Stomach (tissue), 19 donors: ENCODE data around the gene IFNL3. TPM values are rescaled to one million over a fixed set of nuclear protein-coding genes. Genes with fewer than 3 reads are reported as not detected.
"Not testable (repeated sequence)": the region's sequence is repeated elsewhere in the genome, so short reads cannot be mapped to it uniquely, and the experiment has no call there.

ENCODE experiments used
- DNase-seq, 2 donors: peaks; one replicate each; pipeline versions ENCODE4 v3.0.0 to v3.0.0-alpha.2; 2013 to 2019
- H3K27ac ChIP-seq, 5 donors: fragments of 200-600 bp in 4 of 5; sonication (generic) in 4 of 5; one replicate each; pipeline ENCODE4 v1.5.1; 2013 to 2019; ENCODE audit warnings: mild to moderate bottlenecking in 1 of 5, moderate library complexity in 1 of 5
- H3K27me3 ChIP-seq, 3 donors: fragments of 200-600 bp; sonication (generic); one replicate each; pipeline ENCODE4 v1.5.1; 2017 to 2019; ENCODE audit warnings: mixed run types in 1 of 3
- H3K36me3 ChIP-seq, 4 donors: fragments of 200-600 bp; sonication (generic); 1 replicate in 3 of 4; 2 replicates in 1 of 4; pipeline ENCODE4 v1.5.1; 2016 to 2019
- H3K4me1 ChIP-seq, 4 donors: fragments of 200-600 bp; sonication (generic); one replicate each; pipeline ENCODE4 v1.5.1; 2016 to 2019
- H3K4me3 ChIP-seq, 4 donors: fragments of 200-600 bp; sonication (generic) in 3 of 4; one replicate each; pipeline ENCODE4 v1.5.1; 2016 to 2019; ENCODE audit warnings: mild to moderate bottlenecking in 1 of 4
- H3K9me3 ChIP-seq, 4 donors: fragments of 200-600 bp; sonication (generic); one replicate each; pipeline ENCODE4 v1.5.1; 2016 to 2019
- EP300 ChIP-seq: sonication (generic); formaldehyde crosslinking; IDR thresholded peaks from one replicate; pipeline ENCODE4 v1.6.1; 2017; ENCODE audit warnings: antibody characterized with exemption
- POLR2A ChIP-seq, 4 donors: fragments of 450-650 bp; IDR thresholded peaks; one replicate each; pipeline ENCODE4 v1.6.1; 2016; ENCODE audit warnings: antibody characterized with exemption in 4 of 4, control low read depth in 2 of 4, mild to moderate bottlenecking in 1 of 4, moderate library complexity in 1 of 4
- POLR2AphosphoS5 ChIP-seq, 3 donors: sonication (generic); formaldehyde crosslinking; IDR thresholded peaks; one replicate each; pipeline ENCODE4 v1.6.1; 2016; ENCODE audit warnings: antibody characterized with exemption in 3 of 3
- WGBS, 5 donors: extraction: QIAGEN DNeasy Blood & Tissue Kit in 3 of 5; methylation state at CpG; one replicate each; pipeline versions ENCODE4 v1.1.5 to v1.1.7; 2013 to 2018; 5-methylcytosine and 5-hydroxymethylcytosine counted together
- intact Hi-C: fragments of 100-400 bp; cut with DNase I; formaldehyde crosslinking; loops from one replicate; pipeline ENCODE4 v1.15.1; 2023; ENCODE audit warnings: low total_unique reads
- long read RNA-seq, 10 donors: transcript quantifications; one replicate each; lab custom pipeline, GENCODE V29; 2026
- polyA plus RNA-seq, 3 donors: library from polyadenylated mRNA; stranded (reverse); fragments of 200-250 nt; gene quantifications; one replicate each; pipeline ENCODE4 v1.2.3, GENCODE V29; 2013
- total RNA-seq, 5 donors: library from RNA; depleted of rRNA; stranded (reverse); fragments of >200 nt; gene quantifications; one replicate each; pipeline versions ENCODE4 v1.1.0 to v1.2.3, GENCODE V29; 2014 to 2016
- TF ChIP-seq, protein P1 (sequence below), 7 experiments: fragments of 450-650 bp in 4 of 7; fragments of 200-600 bp in 3 of 7; sonication (generic) in 3 of 7; IDR thresholded peaks; one replicate each; pipeline ENCODE4 v1.5.1; 2016 to 2019; ENCODE audit warnings: antibody characterized with exemption in 7 of 7, control low read depth in 2 of 7, mild to moderate bottlenecking in 1 of 7
- donor health status: healthy with polysubstance abuse.
- donor health status: Bipolar disorder and iron deficiency.
- donor health status: healthy.

IFNL3 gene
- total RNA-seq (not detected), polyA plus RNA-seq (not detected)
- long read RNA-seq, donor 1, result 0 reads
- long read RNA-seq, donor 2, result 0 reads
- long read RNA-seq, donor 3, result 0 reads
- long read RNA-seq, donor 4, result 0 reads
- long read RNA-seq, donor 5, result 0 reads
- long read RNA-seq, donor 6, result 0 reads
- long read RNA-seq, donor 7, result 0 reads
- long read RNA-seq, donor 8, result 0 reads
- long read RNA-seq, donor 9, result 0 reads
- long read RNA-seq, donor 10, result 0 reads

DNA sequence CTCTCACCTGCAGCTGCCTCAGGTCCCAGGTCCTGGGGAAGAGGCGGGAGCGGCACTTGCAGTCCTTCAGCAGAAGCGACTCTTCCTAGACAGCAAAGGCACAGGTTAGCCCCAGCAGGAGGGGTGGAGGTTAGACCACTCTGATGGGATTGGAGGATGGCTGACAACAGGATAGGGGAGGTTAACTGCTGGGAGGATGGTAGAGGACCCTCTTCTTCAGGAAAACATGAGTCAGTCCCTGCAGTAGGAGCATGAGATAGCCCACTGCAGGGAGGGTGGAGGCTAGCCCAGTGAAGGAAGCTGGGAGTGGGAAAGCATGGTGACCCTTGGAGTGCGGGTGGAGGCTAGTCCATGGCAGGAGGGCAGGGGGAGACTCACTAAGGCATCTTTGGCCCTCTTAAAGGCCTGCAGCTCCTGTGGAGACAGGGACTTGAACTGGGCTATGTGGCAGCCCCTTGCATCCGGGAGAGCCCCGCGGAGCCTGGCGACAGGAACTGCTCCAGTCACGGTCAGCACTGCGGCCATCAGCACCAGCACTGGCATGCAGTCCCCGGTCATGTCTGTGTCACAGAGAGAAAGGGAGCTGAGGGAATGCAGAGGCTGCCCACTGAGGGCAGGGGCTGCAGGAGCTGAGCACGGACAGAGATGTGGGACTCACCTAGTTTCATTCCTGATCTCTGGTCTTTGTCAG, at the start of gene IFNL3:
IFNL3 (minus strand) TSS at position 597 of the 691 bp plus-strand sequence; CDS start at position 558, 39 bp downstream.
- H3K36me3 ChIP-seq, intact Hi-C loops, H3K27ac ChIP-seq, H3K9me3 ChIP-seq, DNase-seq, H3K4me3 ChIP-seq: not testable (repeated sequence)
- Histone ChIP-seq H3K27me3 (peaks cover 19 to 49% (median 27%) of the 10 kb centered on the region in 3 donors), H3K4me1 (peaks cover 11 to 17% (median 12%) of the 10 kb centered on the region in 4 donors)
- WGBS, 5 donors, result 77 to 86% (median 82%) methylated on average over 4 to 11 of the region's 12 CpGs

DNA sequence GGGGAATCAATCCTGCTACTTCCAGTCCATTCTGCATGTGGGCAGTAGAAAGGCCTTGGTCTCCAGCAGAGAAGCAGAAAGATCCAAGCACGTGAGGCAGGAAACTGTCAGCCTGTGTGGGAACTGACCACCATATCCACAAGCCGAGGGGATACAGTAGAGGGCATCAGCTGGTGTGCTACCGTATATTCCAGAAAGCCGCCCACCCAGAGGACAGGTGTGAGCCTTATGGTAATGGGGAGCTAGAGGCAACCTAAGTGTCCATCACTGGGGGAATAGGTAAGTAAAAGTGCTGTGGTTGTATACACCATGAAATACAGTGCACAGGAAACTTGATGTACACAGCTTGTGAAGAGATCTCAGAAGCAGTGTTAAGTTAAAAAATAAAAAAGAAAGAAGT, 48.6 kb upstream of the IFNL3 start:
- WGBS, 5 donors, result 56 to 71% (median 70%) methylated on average over 4 of the region's 4 CpGs
- Histone ChIP-seq H3K4me3 (no peak overlapping the region), H3K9me3 (no peaks in the 10 kb centered on the region), H3K27ac (no peak overlapping the region), H3K27me3 (peaks cover 0 to 28% (median 4%) of the 10 kb centered on the region in 3 donors), H3K36me3 (no peaks in the 10 kb centered on the region), H3K4me1 (no peaks in the 10 kb centered on the region)
- intact Hi-C loops, result no loop called here
- TF ChIP-seq, protein P1, sequence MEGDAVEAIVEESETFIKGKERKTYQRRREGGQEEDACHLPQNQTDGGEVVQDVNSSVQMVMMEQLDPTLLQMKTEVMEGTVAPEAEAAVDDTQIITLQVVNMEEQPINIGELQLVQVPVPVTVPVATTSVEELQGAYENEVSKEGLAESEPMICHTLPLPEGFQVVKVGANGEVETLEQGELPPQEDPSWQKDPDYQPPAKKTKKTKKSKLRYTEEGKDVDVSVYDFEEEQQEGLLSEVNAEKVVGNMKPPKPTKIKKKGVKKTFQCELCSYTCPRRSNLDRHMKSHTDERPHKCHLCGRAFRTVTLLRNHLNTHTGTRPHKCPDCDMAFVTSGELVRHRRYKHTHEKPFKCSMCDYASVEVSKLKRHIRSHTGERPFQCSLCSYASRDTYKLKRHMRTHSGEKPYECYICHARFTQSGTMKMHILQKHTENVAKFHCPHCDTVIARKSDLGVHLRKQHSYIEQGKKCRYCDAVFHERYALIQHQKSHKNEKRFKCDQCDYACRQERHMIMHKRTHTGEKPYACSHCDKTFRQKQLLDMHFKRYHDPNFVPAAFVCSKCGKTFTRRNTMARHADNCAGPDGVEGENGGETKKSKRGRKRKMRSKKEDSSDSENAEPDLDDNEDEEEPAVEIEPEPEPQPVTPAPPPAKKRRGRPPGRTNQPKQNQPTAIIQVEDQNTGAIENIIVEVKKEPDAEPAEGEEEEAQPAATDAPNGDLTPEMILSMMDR (IDR thresholded peaks at IDR 0.05), result no peak
- DNase-seq, result no peak

DNA sequence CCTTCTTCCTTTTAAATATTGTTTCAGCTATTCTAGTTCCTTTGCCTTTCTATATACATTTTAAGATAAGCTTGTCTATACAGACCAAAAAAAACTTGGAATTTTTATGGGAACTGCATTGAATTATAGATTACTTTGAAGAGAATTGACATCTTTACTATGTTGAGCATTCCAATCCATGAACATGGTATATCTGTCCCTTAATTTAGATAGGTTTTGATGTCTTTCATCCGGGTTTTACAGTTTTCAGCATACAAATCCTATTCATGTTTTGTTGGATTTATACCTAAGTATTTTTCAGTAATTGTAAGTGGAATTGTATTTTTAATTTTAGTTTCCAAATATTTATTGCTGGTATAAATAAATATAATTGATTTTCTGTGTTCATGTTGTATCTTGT, 39.2 kb upstream of the IFNL3 start:
- Histone ChIP-seq H3K9me3 (peaks cover 0 to 22% (median 15%) of the 10 kb centered on the region in 4 donors), H3K27ac (no peak overlapping the region), H3K4me3 (no peak overlapping the region), H3K27me3 (no peaks in the 10 kb centered on the region), H3K4me1 (no peaks in the 10 kb centered on the region), H3K36me3 (no peaks in the 10 kb centered on the region)
- no peak for TF ChIP-seq EP300
- TF ChIP-seq POLR2AphosphoS5 (IDR thresholded peaks at IDR 0.05), result no peak
- no peak for TF ChIP-seq POLR2A (IDR thresholded peaks at IDR 0.05)
- intact Hi-C loops, result no loop called here
- WGBS, 5 donors, result 84 to 96% (median 93%) methylated on average over 1 of the region's 1 CpG
- no peak for DNase-seq

DNA sequence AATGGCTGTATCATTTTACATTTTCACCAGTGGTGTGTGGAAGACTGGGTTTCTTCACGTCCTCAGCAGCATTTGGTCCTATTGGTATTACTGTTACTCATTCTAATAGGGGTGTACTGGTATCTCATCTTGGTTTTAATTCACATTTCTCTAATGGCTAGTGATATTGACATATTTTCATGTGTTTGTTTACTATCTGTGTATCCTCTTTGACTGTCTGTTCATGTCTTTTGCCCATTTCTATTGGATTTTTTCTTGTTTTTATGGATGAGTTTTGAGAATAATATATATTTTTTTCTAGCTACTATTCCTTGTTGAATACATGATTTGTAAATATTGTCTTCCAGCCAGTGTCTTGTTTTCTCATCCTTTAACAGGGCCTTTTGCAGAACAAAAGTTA, 37.2 kb upstream of the IFNL3 start:
- Histone ChIP-seq H3K27me3 (peaks cover 0 to 5% (median 0%) of the 10 kb centered on the region in 3 donors), H3K4me3 (no peak overlapping the region), H3K27ac (no peak overlapping the region), H3K9me3 (peaks cover 0 to 22% (median 12%) of the 10 kb centered on the region in 4 donors), H3K4me1 (no peaks in the 10 kb centered on the region), H3K36me3 (no peaks in the 10 kb centered on the region)
- no peak for DNase-seq
- WGBS, 5 donors, result 50 to 78% (median 59%) methylated on average over 1 of the region's 1 CpG
- intact Hi-C loops, result no loop called here
- TF ChIP-seq, protein P1 (IDR thresholded peaks at IDR 0.05), result no peak
- TF ChIP-seq EP300, result no peak
- TF ChIP-seq POLR2A (IDR thresholded peaks at IDR 0.05), result no peak
- TF ChIP-seq POLR2AphosphoS5 (IDR thresholded peaks at IDR 0.05), result no peak

DNA sequence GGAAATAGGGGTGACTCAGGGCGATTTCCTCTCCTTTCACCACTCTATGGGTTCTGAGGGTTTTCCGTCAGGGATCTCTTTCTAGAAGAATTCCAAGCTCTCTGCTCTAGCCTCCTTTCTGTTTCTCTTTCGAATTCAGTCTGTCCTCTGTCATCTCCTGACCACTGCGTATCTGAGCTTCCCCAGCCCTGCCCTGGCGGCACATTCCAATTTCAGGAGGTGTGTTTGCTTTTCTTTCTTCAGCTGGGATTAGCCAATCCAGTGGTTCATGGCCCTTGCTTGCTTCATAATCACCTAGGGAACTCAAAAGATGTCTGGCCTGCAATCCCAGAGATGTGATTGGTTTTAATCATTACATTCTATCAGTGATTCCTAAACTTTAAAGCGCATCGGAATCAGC, 32.8 kb upstream of the IFNL3 start:
- DNase-seq, result peak in 1 of 2 donors; percentile 56
- intact Hi-C loops, result no loop called here
- 54 to 67% (median 56%) methylated on average over 7 of the region's 7 CpGs for WGBS, 5 donors
- Histone ChIP-seq H3K36me3 (no peaks in the 10 kb centered on the region), H3K27ac (no peak overlapping the region), H3K4me3 (no peak overlapping the region), H3K27me3 (peaks cover 0 to 18% (median 0%) of the 10 kb centered on the region in 3 donors), H3K9me3 (peaks cover 0 to 17% (median 0%) of the 10 kb centered on the region in 4 donors), H3K4me1 (no peaks in the 10 kb centered on the region)
- no peak for TF ChIP-seq EP300
- TF ChIP-seq POLR2AphosphoS5 (IDR thresholded peaks at IDR 0.05), result peak in 1 of 3 donors; percentile 11

DNA sequence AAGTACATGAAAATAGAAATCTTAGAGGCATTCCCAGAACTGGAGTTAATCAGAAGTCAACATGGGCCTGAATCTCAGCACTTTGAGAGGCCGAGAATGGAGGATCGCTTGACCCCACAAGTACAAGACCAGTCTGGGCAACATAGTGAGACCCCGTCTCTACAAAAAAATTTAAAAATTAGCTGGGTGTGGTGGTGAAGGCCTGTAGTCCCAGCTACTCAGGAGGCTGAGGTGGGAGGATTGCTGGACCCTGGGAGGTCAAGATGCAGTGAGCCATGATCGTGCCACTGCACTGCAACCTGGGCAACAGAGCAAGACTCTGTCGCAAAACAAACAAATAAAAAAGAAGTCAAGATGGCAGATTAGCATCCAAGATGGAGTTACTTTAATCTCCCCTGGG, 31.9 kb upstream of the IFNL3 start:
- intact Hi-C loops, result no loop called here
- Histone ChIP-seq H3K9me3 (peaks cover 0 to 8% (median 0%) of the 10 kb centered on the region in 4 donors), H3K27me3 (peaks cover 0 to 18% (median 0%) of the 10 kb centered on the region in 3 donors), H3K4me1 (no peaks in the 10 kb centered on the region), H3K27ac (no peak overlapping the region), H3K4me3 (no peak overlapping the region), H3K36me3 (no peaks in the 10 kb centered on the region)
- 88 to 95% (median 94%) methylated on average over 5 of the region's 5 CpGs for WGBS, 5 donors
- DNase-seq, result no peak
- TF ChIP-seq, protein P1 (IDR thresholded peaks at IDR 0.05), result no peak
- TF ChIP-seq EP300 (no peak), POLR2A (IDR thresholded peaks at IDR 0.05) (no peak), POLR2AphosphoS5 (IDR thresholded peaks at IDR 0.05) (no peak)
